ENCODE measurements around the gene NR3C2.

NR3C2 gene

GRCh38 chr4:148224476-148224875 is 217.7 kb downstream of the NR3C2 start:
- no peak overlapping the region for H3K4me3 ChIP-seq (ENCODE audit: control insufficient read depth in 1 of 7, extremely low read depth in 1 of 7, insufficient read depth in 4 of 7, low read depth in 2 of 7, low read length in 6 of 7)
- 100% methylated on average over 2 of the region's 3 CpGs for WGBS (ENCODE audit: insufficient coverage)
- H3K27ac ChIP-seq (ENCODE audit: insufficient read depth in 1 of 2, low read depth in 1 of 2, low read length in 2 of 2, poor library complexity in 1 of 2, severe bottlenecking in 2 of 2) = no peak overlapping the region

GRCh38 chr4:148222991-148223660 is 219.1 kb downstream of the NR3C2 start:
- 97% methylated on average over 4 of the region's 8 CpGs for WGBS (ENCODE audit: insufficient coverage)
- DNase-seq = no peak
- Histone ChIP-seq H3K4me3 (ENCODE audit: control insufficient read depth in 1 of 7, extremely low read depth in 1 of 7, insufficient read depth in 4 of 7, low read depth in 2 of 7, low read length in 6 of 7) (no peak overlapping the region), H3K27me3 (replicated peaks in 2 of 5; ENCODE audit: control insufficient read depth in 4 of 5, insufficient read depth in 5 of 5, low read length in 4 of 5) (no peaks in the 10 kb centered on the region), H3K27ac (ENCODE audit: insufficient read depth in 1 of 2, low read depth in 1 of 2, low read length in 2 of 2, poor library complexity in 1 of 2, severe bottlenecking in 2 of 2) (no peak overlapping the region), H3K4me1 (ENCODE audit: control extremely low read depth in 1 of 4, control insufficient read depth in 4 of 4, insufficient read depth in 4 of 4, low read length in 3 of 4) (no peaks in the 10 kb centered on the region), H3K9me3 (ENCODE audit: control extremely low read depth in 1 of 5, control insufficient read depth in 4 of 5, insufficient read depth in 2 of 5, low read depth in 1 of 5, low read length in 4 of 5) (no peaks in the 10 kb centered on the region), H3K36me3 (ENCODE audit: control insufficient read depth in 4 of 4, insufficient read depth in 4 of 4, low read length in 3 of 4) (no peaks in the 10 kb centered on the region)
- ChIA-PET POLR2A (no interaction called here), CTCF (interaction anchor here (1.3 kb wide), 1 partner anchor 10 kb away, joined by 3 read pairs; no protein-coding TSS in a partner anchor)

More at GRCh38 chr4:148224476-148224875, 217.7 kb downstream of the NR3C2 start:
- ChIA-PET CTCF (interaction anchor here (0.8 to 1.0 kb wide), 2 partner anchors 9 to 27 kb away, joined by 3 read pairs; no protein-coding TSS in a partner anchor), POLR2A (no interaction called here)
- Histone ChIP-seq H3K27me3 (replicated peaks in 2 of 5; ENCODE audit: control insufficient read depth in 4 of 5, insufficient read depth in 5 of 5, low read length in 4 of 5) (no peaks in the 10 kb centered on the region), H3K36me3 (ENCODE audit: control insufficient read depth in 4 of 4, insufficient read depth in 4 of 4, low read length in 3 of 4) (no peaks in the 10 kb centered on the region), H3K4me1 (ENCODE audit: control extremely low read depth in 1 of 4, control insufficient read depth in 4 of 4, insufficient read depth in 4 of 4, low read length in 3 of 4) (no peaks in the 10 kb centered on the region), H3K9me3 (ENCODE audit: control extremely low read depth in 1 of 5, control insufficient read depth in 4 of 5, insufficient read depth in 2 of 5, low read depth in 1 of 5, low read length in 4 of 5) (no peaks in the 10 kb centered on the region)
- no peak for DNase-seq

- 3% methylated on average over 3 of the region's 5 CpGs for WGBS (ENCODE audit: insufficient coverage)
- H3K4me3 ChIP-seq (ENCODE audit: control insufficient read depth in 1 of 7, extremely low read depth in 1 of 7, insufficient read depth in 4 of 7, low read depth in 2 of 7, low read length in 6 of 7) = peak overlapping the region in 6 of 7 experiments; percentile 46 to 77 (median 56)
- ChIA-PET CTCF (no interaction called here), POLR2A (no interaction called here)
- no peaks in the 10 kb centered on the region for H3K36me3 ChIP-seq (ENCODE audit: control insufficient read depth in 4 of 4, insufficient read depth in 4 of 4, low read length in 3 of 4)
- H3K9me3 ChIP-seq (ENCODE audit: control extremely low read depth in 1 of 5, control insufficient read depth in 4 of 5, insufficient read depth in 2 of 5, low read depth in 1 of 5, low read length in 4 of 5) = no peaks in the 10 kb centered on the region
- no peaks in the 10 kb centered on the region for H3K27me3 ChIP-seq (replicated peaks in 2 of 5; ENCODE audit: control insufficient read depth in 4 of 5, insufficient read depth in 5 of 5, low read length in 4 of 5)
- peak; percentile 45 to 89 (median 87) for DNase-seq
- H3K27ac ChIP-seq (ENCODE audit: insufficient read depth in 1 of 2, low read depth in 1 of 2, low read length in 2 of 2, poor library complexity in 1 of 2, severe bottlenecking in 2 of 2) = peak overlapping the region; percentile 41 to 53
- H3K4me1 ChIP-seq (ENCODE audit: control extremely low read depth in 1 of 4, control insufficient read depth in 4 of 4, insufficient read depth in 4 of 4, low read length in 3 of 4) = peaks cover 0 to 10% (median 6%) of the 10 kb centered on the region in 4 experiments
These were observed 225.1 kb downstream of the NR3C2 start for GRCh38 chr4:148216866-148217814.

GRCh38 chr4:148216321-148216720 is 225.9 kb downstream of the NR3C2 start:
- CTCF ChIA-PET = no interaction called here

GRCh38 chr4:148215202-148215601 is 227.0 kb downstream of the NR3C2 start:
- DNase-seq = no peak

More at GRCh38 chr4:148216321-148216720, 225.9 kb downstream of the NR3C2 start:
- Histone ChIP-seq H3K27me3 (replicated peaks in 2 of 5; ENCODE audit: control insufficient read depth in 4 of 5, insufficient read depth in 5 of 5, low read length in 4 of 5) (no peaks in the 10 kb centered on the region), H3K4me3 (ENCODE audit: control insufficient read depth in 1 of 7, extremely low read depth in 1 of 7, insufficient read depth in 4 of 7, low read depth in 2 of 7, low read length in 6 of 7) (peak overlapping the region in 2 of 7 experiments; percentile 71 to 77), H3K27ac (ENCODE audit: insufficient read depth in 1 of 2, low read depth in 1 of 2, low read length in 2 of 2, poor library complexity in 1 of 2, severe bottlenecking in 2 of 2) (no peak overlapping the region), H3K36me3 (ENCODE audit: control insufficient read depth in 4 of 4, insufficient read depth in 4 of 4, low read length in 3 of 4) (no peaks in the 10 kb centered on the region), H3K9me3 (ENCODE audit: control extremely low read depth in 1 of 5, control insufficient read depth in 4 of 5, insufficient read depth in 2 of 5, low read depth in 1 of 5, low read length in 4 of 5) (no peaks in the 10 kb centered on the region), H3K4me1 (ENCODE audit: control extremely low read depth in 1 of 4, control insufficient read depth in 4 of 4, insufficient read depth in 4 of 4, low read length in 3 of 4) (peaks cover 0 to 10% (median 6%) of the 10 kb centered on the region in 4 experiments)
- POLR2A ChIA-PET = no interaction called here
- no peak for DNase-seq
- 94% methylated on average over 3 of the region's 3 CpGs for WGBS (ENCODE audit: insufficient coverage)

GRCh38 chr4:148214529-148215166 is 227.6 kb downstream of the NR3C2 start:
- no peaks in the 10 kb centered on the region for H3K9me3 ChIP-seq (ENCODE audit: control extremely low read depth in 1 of 5, control insufficient read depth in 4 of 5, insufficient read depth in 2 of 5, low read depth in 1 of 5, low read length in 4 of 5)
- DNase-seq = no peak
- no peaks in the 10 kb centered on the region for H3K36me3 ChIP-seq (ENCODE audit: control insufficient read depth in 4 of 4, insufficient read depth in 4 of 4, low read length in 3 of 4)
- WGBS (ENCODE audit: insufficient coverage) = 97% methylated on average over 10 of the region's 11 CpGs
- H3K27ac ChIP-seq (ENCODE audit: insufficient read depth in 1 of 2, low read depth in 1 of 2, low read length in 2 of 2, poor library complexity in 1 of 2, severe bottlenecking in 2 of 2) = no peak overlapping the region
- ChIA-PET CTCF (no interaction called here), POLR2A (no interaction called here)
- no peaks in the 10 kb centered on the region for H3K27me3 ChIP-seq (replicated peaks in 2 of 5; ENCODE audit: control insufficient read depth in 4 of 5, insufficient read depth in 5 of 5, low read length in 4 of 5)
- no peak overlapping the region for H3K4me3 ChIP-seq (ENCODE audit: control insufficient read depth in 1 of 7, extremely low read depth in 1 of 7, insufficient read depth in 4 of 7, low read depth in 2 of 7, low read length in 6 of 7)
- peaks cover 0 to 10% (median 6%) of the 10 kb centered on the region in 4 experiments for H3K4me1 ChIP-seq (ENCODE audit: control extremely low read depth in 1 of 4, control insufficient read depth in 4 of 4, insufficient read depth in 4 of 4, low read length in 3 of 4)

More at GRCh38 chr4:148215202-148215601, 227.0 kb downstream of the NR3C2 start:
- Histone ChIP-seq H3K4me3 (ENCODE audit: control insufficient read depth in 1 of 7, extremely low read depth in 1 of 7, insufficient read depth in 4 of 7, low read depth in 2 of 7, low read length in 6 of 7) (no peak overlapping the region), H3K27me3 (replicated peaks in 2 of 5; ENCODE audit: control insufficient read depth in 4 of 5, insufficient read depth in 5 of 5, low read length in 4 of 5) (no peaks in the 10 kb centered on the region), H3K36me3 (ENCODE audit: control insufficient read depth in 4 of 4, insufficient read depth in 4 of 4, low read length in 3 of 4) (no peaks in the 10 kb centered on the region), H3K4me1 (ENCODE audit: control extremely low read depth in 1 of 4, control insufficient read depth in 4 of 4, insufficient read depth in 4 of 4, low read length in 3 of 4) (peaks cover 0 to 10% (median 6%) of the 10 kb centered on the region in 4 experiments), H3K9me3 (ENCODE audit: control extremely low read depth in 1 of 5, control insufficient read depth in 4 of 5, insufficient read depth in 2 of 5, low read depth in 1 of 5, low read length in 4 of 5) (no peaks in the 10 kb centered on the region), H3K27ac (ENCODE audit: insufficient read depth in 1 of 2, low read depth in 1 of 2, low read length in 2 of 2, poor library complexity in 1 of 2, severe bottlenecking in 2 of 2) (no peak overlapping the region)
- ChIA-PET POLR2A (no interaction called here), CTCF (no interaction called here)
- WGBS (ENCODE audit: insufficient coverage) = 100% methylated on average over 2 of the region's 3 CpGs

All from common myeloid progenitor, CD34-positive (primary cell).